Uterus (tissue), 4 donors: ENCODE results near the gene SCAI. TPM values are rescaled to one million over a fixed set of nuclear protein-coding genes. Genes with fewer than 3 reads are reported as not detected.

ENCODE experiments used
- DNase-seq, 2 donors: peaks; one replicate each; pipeline ENCODE4 v3.0.0-alpha.2; 2019 to 2020
- H3K27ac ChIP-seq, 2 donors: fragments of 200-600 bp; sonication (generic); 1 replicate in 1 of 2; 2 replicates in 1 of 2; pipeline ENCODE4 v1.5.1; 2016 to 2018
- H3K27me3 ChIP-seq, 2 donors: fragments of 200-600 bp; sonication (generic); one replicate each; pipeline ENCODE4 v1.5.1; 2018 to 2019; ENCODE audit warnings: control low read depth in 1 of 2
- H3K36me3 ChIP-seq, 2 donors: fragments of 200-600 bp; sonication (generic); one replicate each; pipeline ENCODE4 v1.5.1; 2019; ENCODE audit warnings: control low read depth in 1 of 2
- H3K4me1 ChIP-seq, 2 donors: fragments of 200-600 bp; sonication (generic); one replicate each; pipeline ENCODE4 v1.5.1; 2018 to 2019; ENCODE audit warnings: control low read depth in 1 of 2
- H3K4me3 ChIP-seq, 2 donors: fragments of 200-600 bp; sonication (generic); 1 replicate in 1 of 2; 2 replicates in 1 of 2; pipeline ENCODE4 v1.5.1; 2018 to 2019; ENCODE audit warnings: mild to moderate bottlenecking in 1 of 2
- H3K9me3 ChIP-seq, 2 donors: fragments of 200-600 bp; sonication (generic); one replicate each; pipeline ENCODE4 v1.5.1; 2019; ENCODE audit warnings: control low read depth in 1 of 2
- POLR2A ChIP-seq, 2 donors: fragments of 450-650 bp; IDR thresholded peaks; one replicate each; pipeline ENCODE4 v1.6.1; 2016; ENCODE audit warnings: antibody characterized with exemption in 2 of 2, mild to moderate bottlenecking in 1 of 2, moderate library complexity in 1 of 2
- intact Hi-C: fragments of 100-400 bp; cut with DNase I; formaldehyde crosslinking; loops from one replicate; pipeline ENCODE4 v1.15.1; 2023; ENCODE audit warnings: low total_unique reads
- total RNA-seq, 4 donors: library from RNA; depleted of rRNA in 3 of 4; stranded (reverse); fragments of >200 nt in 3 of 4; gene quantifications; one replicate each; pipeline versions ENCODE4 v1.1.0 to v1.2.4, GENCODE V29; 2014 to 2023
- TF ChIP-seq, protein P1 (sequence below), 4 experiments: fragments of 200-600 bp in 2 of 4; fragments of 450-650 bp in 2 of 4; sonication (generic) in 2 of 4; IDR thresholded peaks; one replicate each; pipeline ENCODE4 v1.5.1; 2016 to 2019; ENCODE audit warnings: antibody characterized with exemption in 4 of 4, mild to moderate bottlenecking in 2 of 4, moderate library complexity in 1 of 4
- donor health status: DM: yes; HTN: yes; CAD: no.

Gene SCAI
- total RNA-seq, 4 donors from 2014 or later, result 10.2 to 26.4 (median 14.4) TPM

DNA sequence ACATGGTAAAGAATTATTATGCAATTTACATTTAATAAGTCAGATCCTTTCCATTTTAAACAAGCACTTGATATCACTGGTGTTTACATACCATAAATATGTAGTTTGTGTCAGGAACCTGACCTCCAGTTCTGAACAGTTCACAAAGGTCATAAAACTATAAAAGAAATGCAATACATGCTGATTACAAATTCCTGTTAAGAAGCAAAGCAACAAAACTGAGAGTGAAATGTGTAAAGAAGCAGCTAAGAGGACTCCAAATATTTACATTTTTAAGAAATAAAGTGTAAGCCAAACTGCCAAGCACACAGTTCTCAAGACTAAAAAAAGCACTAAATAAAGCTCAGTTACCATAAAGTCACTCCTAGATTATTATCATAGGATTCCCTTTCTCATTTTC lies 17.4 kb upstream of the SCAI start:
- no peak for DNase-seq
- H3K4me3 ChIP-seq, result no peak overlapping the region
- TF ChIP-seq POLR2A (IDR thresholded peaks at IDR 0.05), result no peak
- TF ChIP-seq, protein P1, sequence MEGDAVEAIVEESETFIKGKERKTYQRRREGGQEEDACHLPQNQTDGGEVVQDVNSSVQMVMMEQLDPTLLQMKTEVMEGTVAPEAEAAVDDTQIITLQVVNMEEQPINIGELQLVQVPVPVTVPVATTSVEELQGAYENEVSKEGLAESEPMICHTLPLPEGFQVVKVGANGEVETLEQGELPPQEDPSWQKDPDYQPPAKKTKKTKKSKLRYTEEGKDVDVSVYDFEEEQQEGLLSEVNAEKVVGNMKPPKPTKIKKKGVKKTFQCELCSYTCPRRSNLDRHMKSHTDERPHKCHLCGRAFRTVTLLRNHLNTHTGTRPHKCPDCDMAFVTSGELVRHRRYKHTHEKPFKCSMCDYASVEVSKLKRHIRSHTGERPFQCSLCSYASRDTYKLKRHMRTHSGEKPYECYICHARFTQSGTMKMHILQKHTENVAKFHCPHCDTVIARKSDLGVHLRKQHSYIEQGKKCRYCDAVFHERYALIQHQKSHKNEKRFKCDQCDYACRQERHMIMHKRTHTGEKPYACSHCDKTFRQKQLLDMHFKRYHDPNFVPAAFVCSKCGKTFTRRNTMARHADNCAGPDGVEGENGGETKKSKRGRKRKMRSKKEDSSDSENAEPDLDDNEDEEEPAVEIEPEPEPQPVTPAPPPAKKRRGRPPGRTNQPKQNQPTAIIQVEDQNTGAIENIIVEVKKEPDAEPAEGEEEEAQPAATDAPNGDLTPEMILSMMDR (IDR thresholded peaks at IDR 0.05), result no peak
- intact Hi-C loops, result no loop called here
- H3K27me3 ChIP-seq, result no peaks in the 10 kb centered on the region
- no peaks in the 10 kb centered on the region for H3K9me3 ChIP-seq
- no peaks in the 10 kb centered on the region for H3K36me3 ChIP-seq
- H3K4me1 ChIP-seq, result no peaks in the 10 kb centered on the region
- no peak overlapping the region for H3K27ac ChIP-seq

DNA sequence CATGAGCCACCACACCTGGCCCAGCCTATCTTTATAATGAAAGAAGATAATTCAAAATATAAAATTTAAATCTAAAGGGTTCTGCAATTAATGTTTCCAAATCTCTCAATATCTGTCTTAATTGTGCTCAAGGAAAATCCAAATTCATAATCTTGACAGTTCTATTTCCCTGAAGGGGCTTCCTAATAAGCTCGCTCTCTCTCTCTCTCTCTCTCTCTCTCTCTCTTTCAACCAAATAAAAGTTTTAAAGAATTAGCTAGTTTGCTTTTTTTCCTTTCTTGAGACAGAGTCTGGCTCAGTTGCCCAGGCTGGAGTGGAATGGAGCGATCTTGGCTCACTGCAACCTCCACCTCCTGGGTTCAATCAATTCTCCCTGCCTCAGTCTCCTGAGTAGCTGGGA lies 13.2 kb upstream of the SCAI start:
- TF ChIP-seq, protein P1 (IDR thresholded peaks at IDR 0.05), result no peak
- TF ChIP-seq POLR2A (IDR thresholded peaks at IDR 0.05), result no peak
- DNase-seq, result no peak
- Histone ChIP-seq H3K27ac (no peak overlapping the region), H3K9me3 (no peaks in the 10 kb centered on the region), H3K27me3 (no peaks in the 10 kb centered on the region), H3K4me1 (no peaks in the 10 kb centered on the region), H3K4me3 (no peak overlapping the region), H3K36me3 (no peaks in the 10 kb centered on the region)
- intact Hi-C loops, result no loop called here

DNA sequence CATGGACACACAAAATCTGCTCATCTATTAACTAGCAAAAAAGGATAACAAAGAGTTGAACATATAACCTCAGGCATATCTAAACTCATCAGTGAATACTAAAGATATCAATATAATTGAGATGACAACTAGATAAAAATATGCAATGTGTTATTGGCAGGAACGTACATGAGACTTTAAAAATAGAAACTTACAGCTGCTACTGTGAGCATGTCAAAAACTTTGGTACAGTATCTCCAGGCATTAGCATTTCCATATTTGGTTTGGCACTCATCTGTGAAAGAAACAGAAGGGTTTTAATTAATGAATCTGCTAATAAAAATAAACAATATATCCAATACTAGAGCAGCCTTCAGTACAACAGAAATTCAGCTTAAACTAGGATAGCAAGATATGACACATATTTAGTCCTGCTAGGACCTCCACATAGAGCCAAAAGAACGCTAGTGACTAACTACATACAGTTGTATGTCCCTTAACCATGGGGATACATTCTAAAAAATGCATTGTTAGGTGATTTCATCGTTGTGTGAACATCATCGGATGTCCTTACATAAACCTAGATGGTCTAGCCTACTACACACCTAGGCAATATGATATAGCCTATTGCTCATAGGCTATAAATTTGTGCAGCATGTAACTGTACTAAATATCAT lies 10.5 kb upstream of the SCAI start:
- Histone ChIP-seq H3K27ac (no peak overlapping the region), H3K9me3 (no peaks in the 10 kb centered on the region), H3K27me3 (no peaks in the 10 kb centered on the region), H3K4me1 (no peaks in the 10 kb centered on the region), H3K4me3 (no peak overlapping the region), H3K36me3 (no peaks in the 10 kb centered on the region)
- no peak for TF ChIP-seq POLR2A (IDR thresholded peaks at IDR 0.05)
- TF ChIP-seq, protein P1 (IDR thresholded peaks at IDR 0.05), result no peak
- no peak for DNase-seq
- intact Hi-C loops, result no loop called here

DNA sequence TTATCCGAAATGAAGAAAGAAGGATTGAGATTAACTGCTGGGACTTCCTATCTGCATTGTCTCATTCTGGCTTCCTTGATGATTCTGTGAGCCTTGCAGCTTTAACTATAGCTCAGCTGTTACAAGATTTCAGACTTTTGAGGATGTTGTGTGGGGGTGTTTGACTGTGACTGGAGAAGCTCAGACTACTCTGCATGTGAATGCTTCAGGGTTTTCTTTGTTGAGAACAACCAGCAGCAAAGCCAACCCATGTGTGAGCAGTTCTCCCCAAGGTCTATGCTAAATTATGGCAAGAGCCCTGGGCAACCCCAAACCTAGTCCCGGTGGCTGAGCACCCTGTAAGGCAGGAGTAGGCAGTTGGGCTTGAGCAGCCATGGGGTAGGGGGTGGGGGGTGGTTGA lies 8.4 kb upstream of the SCAI start:
- no peaks in the 10 kb centered on the region for H3K4me1 ChIP-seq
- H3K27me3 ChIP-seq, result no peaks in the 10 kb centered on the region
- H3K36me3 ChIP-seq, result no peaks in the 10 kb centered on the region
- H3K4me3 ChIP-seq, result no peak overlapping the region
- no peak overlapping the region for H3K27ac ChIP-seq
- H3K9me3 ChIP-seq, result no peaks in the 10 kb centered on the region
- DNase-seq, result no peak
- intact Hi-C loops, result no loop called here
- TF ChIP-seq, protein P1 (IDR thresholded peaks at IDR 0.05), result no peak

DNA sequence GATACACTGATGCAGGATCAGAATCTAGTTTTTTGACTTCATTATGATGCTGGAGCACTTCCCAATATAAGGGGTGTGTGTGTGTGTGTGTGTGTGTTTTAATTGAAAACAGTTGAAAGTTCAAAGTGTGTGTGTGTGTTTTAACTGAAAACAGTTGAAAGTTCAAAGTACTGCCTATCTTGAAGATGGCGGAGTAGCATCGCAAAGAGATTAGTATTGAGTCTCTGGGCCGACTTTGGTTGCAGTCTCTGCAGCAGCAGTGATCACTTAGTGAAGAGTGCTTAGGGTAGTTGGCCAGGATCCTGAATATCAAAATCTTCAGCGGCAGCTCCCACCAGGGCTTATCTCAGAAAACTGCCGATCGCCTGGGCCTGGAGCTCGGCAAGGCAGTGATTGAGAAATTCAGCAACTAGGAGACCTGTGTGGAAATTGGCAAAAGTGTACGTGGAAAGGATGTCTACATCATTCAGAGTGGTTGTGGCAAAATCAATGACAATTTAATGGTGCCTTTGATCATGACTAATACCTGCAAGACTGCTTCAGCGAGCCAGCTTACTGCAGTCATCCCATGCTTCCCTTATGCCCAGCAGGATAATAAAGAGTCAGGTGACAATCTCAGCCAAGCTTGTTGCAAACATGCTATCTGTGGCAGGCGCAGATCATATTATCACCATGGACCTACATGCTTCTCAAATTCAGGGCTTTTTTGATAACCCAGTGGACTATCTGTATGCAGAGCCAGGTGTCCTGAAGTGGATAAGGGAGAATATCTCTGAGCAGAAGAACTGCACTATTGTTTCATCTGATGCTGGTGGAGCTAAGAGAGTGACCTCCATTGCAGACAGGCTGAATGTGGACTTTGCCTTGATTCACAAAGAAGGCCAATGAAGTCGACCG lies 7.3 kb upstream of the SCAI start:
- H3K9me3 ChIP-seq, result no peaks in the 10 kb centered on the region
- no peaks in the 10 kb centered on the region for H3K4me1 ChIP-seq
- H3K36me3 ChIP-seq, result no peaks in the 10 kb centered on the region
- no peak overlapping the region for H3K4me3 ChIP-seq
- H3K27me3 ChIP-seq, result no peaks in the 10 kb centered on the region
- intact Hi-C loops, result no loop called here
- H3K27ac ChIP-seq, result no peak overlapping the region
- DNase-seq, result no peak
- TF ChIP-seq, protein P1 (IDR thresholded peaks at IDR 0.05), result no peak
- TF ChIP-seq POLR2A (IDR thresholded peaks at IDR 0.05), result no peak
